Activated effector memory CD4-positive, alpha-beta T cell treated with Interleukin-2 at 50 U/mL for 16 hours (primary cell): ENCODE results near the gene GFER.
"Not testable (repeated sequence)": the region's sequence is repeated elsewhere in the genome, so short reads cannot be mapped to it uniquely, and the experiment has no call there.

Source experiments
- DNase-seq: peaks from one replicate; pipeline ENCODE4 v3.0.0-alpha.2; 2020

GFER gene

DNA sequence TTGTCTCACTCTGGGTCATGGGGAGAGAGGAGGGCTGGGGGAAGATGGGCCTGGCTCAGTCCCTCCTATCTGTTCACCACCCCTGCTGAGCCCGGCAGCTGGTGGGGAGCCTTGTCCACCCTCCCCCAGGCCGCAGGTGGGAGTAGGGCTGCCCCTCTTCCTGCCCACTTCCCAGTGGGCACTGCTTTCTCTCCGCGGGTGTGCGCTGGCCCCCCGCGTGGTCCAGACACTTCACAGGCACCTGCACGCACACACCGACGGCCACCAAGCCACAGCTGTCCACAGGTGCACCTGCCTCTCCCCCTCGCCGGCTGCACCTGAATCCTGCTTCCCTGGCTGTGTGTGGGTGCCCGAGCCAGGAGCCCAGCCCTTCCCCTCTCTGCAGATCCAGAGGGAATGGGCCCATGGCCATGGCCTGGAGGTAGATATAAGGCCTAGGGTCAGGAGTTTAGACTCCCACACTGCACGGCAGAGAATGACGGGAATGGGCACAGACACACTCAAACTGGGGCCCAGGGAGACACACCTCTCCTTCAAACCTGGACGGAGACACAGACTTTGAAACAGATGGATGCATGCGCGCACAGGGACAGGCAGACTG is 44.7 kb downstream of the GFER start:
- no peak for DNase-seq

DNA sequence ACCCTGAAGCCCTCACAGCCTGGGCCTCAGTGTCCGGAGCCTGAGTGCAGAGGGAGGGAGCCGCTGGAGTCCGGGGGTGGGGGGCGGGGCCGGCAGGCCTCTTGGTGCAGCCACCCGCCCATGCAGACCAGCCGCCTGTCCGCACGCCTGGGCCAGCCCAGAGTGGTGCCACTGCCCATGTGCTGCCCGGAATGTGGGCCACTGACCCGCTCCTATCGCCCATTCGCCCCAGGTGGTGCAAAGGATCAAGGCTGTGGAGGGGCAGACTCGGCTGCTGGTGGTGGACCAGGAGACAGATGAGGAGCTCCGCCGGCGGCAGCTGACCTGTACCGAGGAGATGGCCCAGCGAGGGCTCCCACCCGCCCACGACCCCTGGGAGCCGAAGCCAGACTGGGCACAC is 45.4 kb downstream of the GFER start:
- no peak for DNase-seq

DNA sequence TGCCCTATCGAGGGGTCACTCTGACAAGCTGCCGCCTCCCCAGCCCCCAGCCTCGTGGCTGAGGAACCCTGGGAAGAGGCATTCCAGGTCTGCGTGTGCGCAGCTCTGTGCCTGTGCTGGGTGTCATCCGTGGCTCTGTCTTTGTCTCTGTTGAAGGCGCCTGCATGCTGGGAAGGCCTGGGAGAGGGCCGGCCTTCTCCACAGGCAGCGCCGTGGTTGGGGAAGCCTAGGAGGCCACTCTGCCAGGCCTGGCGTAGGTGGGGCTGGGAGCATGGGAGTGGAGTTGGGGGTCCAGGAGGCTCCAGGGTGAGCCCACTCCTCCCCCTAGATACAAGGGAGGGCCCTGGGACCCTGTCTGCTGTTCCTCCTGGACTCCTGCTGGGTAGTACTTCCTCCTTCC is 46.0 kb downstream of the GFER start:
- DNase-seq = no peak

GRCh38 chr16:2031081-2031577 is 47.1 kb downstream of the GFER start:
- DNase-seq = no peak

DNA sequence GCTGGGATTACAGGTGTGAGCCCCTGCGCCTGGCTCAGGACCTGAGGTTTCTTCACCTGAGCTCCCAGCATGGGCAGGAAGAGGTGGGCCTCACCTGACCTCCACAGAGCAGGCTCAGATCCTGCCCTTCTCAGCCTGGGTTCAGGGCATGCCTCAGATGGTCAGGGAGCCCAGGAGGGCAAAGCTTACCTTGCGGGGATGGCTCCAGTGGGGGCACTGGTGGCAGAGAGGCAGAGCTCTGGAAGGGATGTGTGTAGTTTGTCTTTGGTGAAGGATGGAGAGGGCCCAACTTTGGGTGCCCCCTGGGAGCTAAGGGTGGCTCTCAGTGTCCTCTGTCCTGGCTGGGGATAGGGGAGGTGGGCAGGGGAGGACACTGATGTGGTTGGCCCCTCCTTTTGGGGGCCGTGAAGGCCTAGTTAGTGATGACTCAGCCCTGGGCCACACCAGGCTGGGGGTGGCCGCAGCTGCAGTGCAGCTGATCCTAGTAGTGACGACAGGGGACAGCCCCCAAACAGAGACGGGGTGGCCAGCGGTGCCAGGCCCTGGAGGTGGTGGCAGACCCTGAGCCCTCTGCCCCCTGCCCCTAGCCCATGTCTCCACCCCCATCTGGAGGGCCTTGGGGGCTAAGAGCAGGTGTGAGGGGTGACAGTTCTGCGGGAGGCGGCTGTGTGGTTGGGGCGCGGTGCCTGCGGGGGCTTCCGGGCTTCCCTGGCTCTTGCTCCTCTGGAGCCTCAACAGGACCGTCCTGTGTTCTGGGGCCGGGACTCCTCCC is 48.5 kb downstream of the GFER start:
- no peak for DNase-seq

DNA sequence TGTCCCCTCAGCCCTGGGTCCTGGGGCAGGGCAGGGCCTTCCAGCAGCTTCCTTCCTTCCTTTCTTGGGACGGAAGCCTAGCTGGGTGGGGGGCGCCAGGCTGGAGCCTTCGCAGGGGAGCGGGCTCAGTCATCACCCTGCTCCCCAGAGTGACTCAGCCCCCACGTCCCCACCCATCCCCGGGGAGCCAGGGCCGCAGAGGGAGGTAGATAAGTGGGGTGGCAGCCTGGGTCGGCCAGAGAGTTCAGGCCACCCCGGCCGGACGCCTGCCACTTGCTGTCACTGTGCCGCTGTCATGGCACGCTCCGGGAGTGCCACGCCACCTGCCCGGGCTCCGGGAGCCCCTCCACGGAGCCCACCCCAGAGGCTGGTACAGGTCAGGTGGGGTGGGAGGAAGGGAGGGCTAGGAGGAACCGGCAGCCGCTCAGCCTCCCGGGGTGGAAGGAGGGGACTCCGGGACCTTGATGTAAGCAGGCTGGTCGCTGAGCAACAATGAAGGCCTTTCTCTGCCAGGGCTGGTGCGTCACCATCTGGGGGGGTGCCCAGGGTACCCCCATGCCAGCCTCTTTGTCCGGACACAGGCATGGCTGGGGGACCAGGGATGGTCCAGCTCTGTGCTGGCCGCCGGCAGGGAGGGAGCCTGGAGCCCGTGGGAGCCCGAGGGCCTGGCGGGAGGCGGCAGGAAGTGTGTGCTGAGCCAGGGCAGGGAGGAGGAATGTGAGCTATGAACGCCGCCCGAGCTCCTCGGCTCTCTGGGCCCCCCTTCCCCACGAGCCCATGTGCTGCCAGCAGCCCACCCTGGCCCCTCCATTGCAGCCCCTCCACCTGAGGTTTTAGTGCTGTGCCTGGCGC is 49.3 kb downstream of the GFER start:
- no peak for DNase-seq

DNA sequence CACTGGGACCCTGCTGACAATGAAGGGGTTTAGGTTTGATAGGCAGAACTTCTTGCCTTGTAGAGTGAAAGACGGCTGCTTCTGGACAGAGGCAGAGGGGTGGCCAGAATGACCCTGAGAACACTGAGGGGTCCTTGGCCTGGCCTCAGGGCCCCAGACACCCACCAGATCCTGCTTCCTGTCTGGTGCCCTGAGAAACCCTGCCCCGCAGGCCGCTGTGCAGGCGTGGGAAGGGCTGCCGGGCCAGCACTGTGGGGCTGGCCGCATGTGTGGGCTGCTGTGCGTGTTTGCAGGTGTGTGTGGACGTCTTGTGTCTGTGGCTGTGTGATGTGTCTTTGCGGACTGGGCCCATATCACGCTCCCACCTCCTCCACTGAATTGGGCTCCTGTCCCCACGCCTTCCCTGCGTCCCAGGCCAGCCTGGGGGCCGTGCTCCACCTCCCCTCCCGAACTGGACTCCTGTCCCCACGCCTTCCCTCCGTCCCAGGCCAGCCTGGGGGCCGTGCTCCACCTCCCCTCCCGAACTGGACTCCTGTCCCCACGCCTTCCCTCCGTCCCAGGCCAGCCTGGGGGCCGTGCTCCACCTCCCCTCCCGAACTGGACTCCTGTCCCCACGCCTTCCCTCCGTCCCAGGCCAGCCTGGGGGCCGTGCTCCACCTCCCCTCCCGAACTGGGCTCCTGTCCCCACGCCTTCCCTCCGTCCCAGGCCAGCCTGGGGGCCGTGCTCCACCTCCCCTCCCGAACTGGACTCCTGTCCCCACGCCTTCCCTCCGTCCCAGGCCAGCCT is 50.1 kb downstream of the GFER start:
- DNase-seq = not testable (repeated sequence)

DNA sequence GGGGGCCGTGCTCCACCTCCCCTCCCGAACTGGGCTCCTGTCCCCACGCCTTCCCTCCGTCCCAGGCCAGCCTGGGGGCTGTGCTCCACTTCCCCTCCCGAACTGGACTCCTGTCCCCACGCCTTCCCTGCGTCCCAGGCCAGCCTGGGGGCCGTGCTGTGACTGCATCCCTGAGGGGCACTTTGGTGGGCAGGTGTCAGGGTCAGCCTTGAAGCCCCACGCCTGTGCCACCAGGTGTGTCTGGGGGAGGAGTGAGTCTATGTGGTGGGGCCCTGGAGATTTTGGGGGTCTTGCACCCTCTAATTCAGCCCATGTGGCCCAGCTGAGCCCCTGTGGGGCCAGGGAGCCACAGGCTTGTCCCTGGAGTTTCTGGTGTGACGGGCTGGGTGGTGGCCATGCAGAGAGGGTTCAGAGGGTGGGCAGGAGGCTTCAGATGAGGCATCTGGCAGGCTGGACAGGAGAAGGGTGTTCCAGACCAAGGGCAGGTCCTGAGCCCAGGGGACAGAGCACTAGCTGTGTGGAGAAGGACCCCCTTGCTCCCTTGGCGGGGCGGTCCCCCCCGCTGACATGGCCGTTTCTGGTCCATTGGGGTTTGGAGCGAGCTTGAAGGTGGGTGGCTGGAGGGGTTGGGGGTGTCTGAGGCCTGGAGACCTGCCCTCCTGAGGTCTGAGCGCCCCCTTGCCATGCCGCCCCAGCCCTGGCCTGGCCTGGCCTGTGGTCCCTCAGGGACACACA is 50.9 kb downstream of the GFER start:
- DNase-seq = no peak

- no peak for DNase-seq
These were observed 51.6 kb downstream of the GFER start for GRCh38 chr16:2035431-2036199.

GRCh38 chr16:2036200-2036966 is 52.4 kb downstream of the GFER start:
- no peak for DNase-seq

- no peak for DNase-seq
These were observed 53.1 kb downstream of the GFER start for GRCh38 chr16:2037115-2037514.
